PC-3 (cell line): ENCODE results near the gene EVPL. TPM values are rescaled to one million over a fixed set of nuclear protein-coding genes. Genes with fewer than 3 reads are reported as not detected.

Source experiments
- ATAC-seq: fragments of 200-7000 bp; cut with Tn5 transposase; 2 replicates; pipeline ENCODE4 v1.9.1; 2020; ENCODE audit warnings: mild to moderate bottlenecking, moderate library complexity
- BruUV-seq: library from RNA; stranded (reverse); fragments of 400-500 nt; replicated peaks from 2 replicates; lab custom pipeline; 2021; lab: Mats Ljungman, UMichigan
- CTCF ChIA-PET: fragments of 300-600 bp; sonication (Branson Sonifier 250); formaldehyde crosslinking; loops from one replicate; lab custom pipeline; 2022; ENCODE audit warnings: antibody characterized with exemption; lab: Charles Lee
- POLR2A ChIA-PET: fragments of 300-600 bp; sonication (Branson Sonifier 250); formaldehyde crosslinking; loops from one replicate; lab custom pipeline; 2022; ENCODE audit warnings: antibody characterized with exemption; ENCODE audit not compliant: unreplicated experiment; lab: Charles Lee
- DNase-seq: peaks from one replicate; pipeline ENCODE4 v3.0.0-alpha.2; 2015
- H2AFZ ChIP-seq: fragments of 300-600 bp; sonication (generic); 2 replicates; pipeline ENCODE4 v1.6.0; 2016; ENCODE audit warnings: antibody characterized with exemption, low read length
- H3F3A ChIP-seq: fragments of 300-600 bp; sonication (generic); one replicate; pipeline ENCODE4 v1.6.0; 2017; ENCODE audit warnings: antibody characterized with exemption, low read length, control low read depth, mild to moderate bottlenecking; ENCODE audit not compliant: unreplicated experiment
- H3K27ac ChIP-seq: fragments of 300-600 bp; sonication (generic); 2 replicates; pipeline ENCODE4 v1.5.1; 2016; ENCODE audit warnings: mild to moderate bottlenecking, low read length
- H3K27me3 ChIP-seq: fragments of 300-600 bp; sonication (generic); 2 replicates; pipeline ENCODE4 v1.6.1; 2016; ENCODE audit warnings: low read length, mixed read lengths
- H3K36me3 ChIP-seq: fragments of 300-600 bp; sonication (generic); 2 replicates; pipeline ENCODE4 v1.6.1; 2016; ENCODE audit warnings: low read depth, mixed run types, low read length, mixed read lengths
- H3K4me1 ChIP-seq: fragments of 300-600 bp; sonication (generic); 2 replicates; pipeline ENCODE4 v1.5.1; 2016; ENCODE audit warnings: low read length; ENCODE audit not compliant: insufficient read depth
- H3K4me2 ChIP-seq: fragments of 300-600 bp; sonication (generic); 2 replicates; pipeline ENCODE4 v1.6.0; 2016; ENCODE audit warnings: low read length
- H3K4me3 ChIP-seq: fragments of 300-600 bp; sonication (generic); 2 replicates; pipeline ENCODE4 v1.5.1; 2016; ENCODE audit warnings: mild to moderate bottlenecking, low read length, mixed read lengths
- H3K79me2 ChIP-seq: fragments of 300-600 bp; sonication (generic); 2 replicates; pipeline ENCODE4 v1.6.1; 2017; ENCODE audit warnings: low read length, mixed read lengths
- H3K9ac ChIP-seq: fragments of 300-600 bp; sonication (generic); 2 replicates; pipeline ENCODE4 v1.6.0; 2016; ENCODE audit warnings: mild to moderate bottlenecking, low read length
- H3K9me2 ChIP-seq: fragments of 300-600 bp; sonication (generic); replicated peaks from 2 replicates; pipeline ENCODE4 v1.6.1; 2016; ENCODE audit warnings: mixed run types, low read length, mixed read lengths
- H3K9me3 ChIP-seq: fragments of 300-600 bp; sonication (generic); 2 replicates; pipeline ENCODE4 v1.6.1; 2016; ENCODE audit warnings: low read length, mixed read lengths
- H4K20me1 ChIP-seq: fragments of 300-600 bp; sonication (generic); 2 replicates; pipeline ENCODE4 v1.6.1; 2016; ENCODE audit warnings: low read length, mixed read lengths
- CTCF ChIP-seq: fragments of 300-600 bp; sonication (generic); conservative IDR thresholded peaks from 2 replicates; pipeline ENCODE4 v1.5.1; 2017; ENCODE audit warnings: antibody characterized with exemption, low read depth, mild to moderate bottlenecking, low read length
- EZH2 ChIP-seq: fragments of 300-600 bp; sonication (generic); IDR thresholded peaks from one replicate; pipeline ENCODE4 v1.6.1; 2017; ENCODE audit warnings: antibody characterized with exemption, mild to moderate bottlenecking, low read length; ENCODE audit not compliant: unreplicated experiment
- EZH2phosphoT487 ChIP-seq: fragments of 300-600 bp; sonication (generic); IDR thresholded peaks from 2 replicates; pipeline ENCODE4 v1.6.1; 2018; ENCODE audit warnings: mild to moderate bottlenecking, antibody characterized with exemption, low read length, borderline replicate concordance
- intact Hi-C: fragments of 100-400 bp; cut with micrococcal nuclease; formaldehyde crosslinking; loops from 2 replicates; pipeline ENCODE4 v1.9.0; 2023
- total RNA-seq: library from RNA; depleted of rRNA; stranded (reverse); fragments of >200 nt; gene quantifications from 2 replicates; pipeline ENCODE4 v1.2.3, GENCODE V29; 2014

Gene EVPL
- total RNA-seq, 1 experiment from 2014 or later: 38.8 TPM

GRCh38 chr17:76023900-76024237 is 3.2 kb downstream of the EVPL start:
- Histone ChIP-seq H4K20me1 (0 out of 2 replicates have a peak, but pooled peaks cover 3% of the 10 kb centered on the region), H3K79me2 (peaks cover 32% of the 10 kb centered on the region), H3K9me2 (no peaks in the 10 kb centered on the region), H3K4me2 (no peak overlapping the region), H3K4me3 (no peak overlapping the region), H3K36me3 (peaks cover 7% of the 10 kb centered on the region; the same call in 1 of the 2 replicates), H3K9ac (no peak overlapping the region), H3K9me3 (no peaks in the 10 kb centered on the region), H3F3A (no peaks in the 10 kb centered on the region), H3K27me3 (no peaks in the 10 kb centered on the region), H3K27ac (no peak overlapping the region), H2AFZ (no peak overlapping the region), H3K4me1 (peaks cover 21% of the 10 kb centered on the region)
- ChIA-PET CTCF (no interaction called here), POLR2A (no interaction called here)
- intact Hi-C loops: no loop called here
- no TSS peak for BruUV-seq
- ATAC-seq (no peak), DNase-seq (no peak)
- TF ChIP-seq CTCF: no peak
- no peak for TF ChIP-seq EZH2
- TF ChIP-seq EZH2phosphoT487: no peak

GRCh38 chr17:76022973-76023899 is 3.9 kb downstream of the EVPL start:
- POLR2A ChIA-PET: no interaction called here
- intact Hi-C loops: no loop called here
- H4K20me1 ChIP-seq: 0 out of 2 replicates have a peak, but pooled peaks cover 3% of the 10 kb centered on the region
- no peak for ATAC-seq
- BruUV-seq: no TSS peak
- H2AFZ ChIP-seq: no peak overlapping the region
- no peak for TF ChIP-seq EZH2
- no peak for TF ChIP-seq CTCF
- no peak for TF ChIP-seq EZH2phosphoT487
- peaks cover 21% of the 10 kb centered on the region for H3K4me1 ChIP-seq
- CTCF ChIA-PET: no interaction called here
- H3K4me3 ChIP-seq: no peak overlapping the region
- H3K4me2 ChIP-seq: no peak overlapping the region
- peaks cover 9% of the 10 kb centered on the region; the same call in 1 of the 2 replicates for H3K36me3 ChIP-seq
- no peaks in the 10 kb centered on the region for H3F3A ChIP-seq
- DNase-seq: no peak
- no peaks in the 10 kb centered on the region for H3K9me2 ChIP-seq
- no peaks in the 10 kb centered on the region for H3K9me3 ChIP-seq
- no peaks in the 10 kb centered on the region for H3K27me3 ChIP-seq
- no peak overlapping the region for H3K9ac ChIP-seq
- peaks cover 32% of the 10 kb centered on the region for H3K79me2 ChIP-seq
- no peak overlapping the region for H3K27ac ChIP-seq

- Histone ChIP-seq H3K36me3 (peaks cover 14% of the 10 kb centered on the region), H3K9ac (no peak overlapping the region), H3K4me2 (no peak overlapping the region), H3K79me2 (peaks cover 32% of the 10 kb centered on the region), H3K9me3 (no peaks in the 10 kb centered on the region), H3K4me1 (peaks cover 15% of the 10 kb centered on the region), H3F3A (no peaks in the 10 kb centered on the region), H3K9me2 (no peaks in the 10 kb centered on the region), H3K27me3 (no peaks in the 10 kb centered on the region), H3K4me3 (no peak overlapping the region), H2AFZ (no peak overlapping the region), H4K20me1 (0 out of 2 replicates have a peak, but pooled peaks cover 3% of the 10 kb centered on the region), H3K27ac (no peak overlapping the region)
- POLR2A ChIA-PET: no interaction called here
- CTCF ChIA-PET: no interaction called here
- BruUV-seq: no TSS peak
- no peak for ATAC-seq
- TF ChIP-seq EZH2phosphoT487 (no peak), CTCF (no peak), EZH2 (no peak)
- DNase-seq: no peak
- intact Hi-C loops: no loop called here
These were observed 4.8 kb downstream of the EVPL start for GRCh38 chr17:76022285-76022684.
